Spleen (tissue), 7 donors: Measurements from ENCODE around the gene SHE.

Experiments
- CTCF ChIP-seq, 11 experiments: fragments of 200-600 bp in 7 of 11; fragments of 450-650 bp in 4 of 11; sonication (generic) in 4 of 11; IDR thresholded peaks in 8 of 11; conservative IDR thresholded peaks in 3 of 11; 1 replicate in 7 of 11; 2 replicates in 4 of 11; pipeline versions ENCODE4 v1.4.0 to v1.8.0; 2016 to 2021; ENCODE audit warnings: antibody characterized with exemption in 11 of 11, inconsistent platforms in 4 of 11, mild to moderate bottlenecking in 1 of 11
- POLR2A ChIP-seq, 3 donors: fragments of 450-650 bp; IDR thresholded peaks; one replicate each; pipeline ENCODE4 v1.5.1; 2017; ENCODE audit warnings: antibody characterized with exemption in 3 of 3, mild to moderate bottlenecking in 1 of 3
- donor health status: DM: no; HTN: no; CAD: no; lungs with moderate emphysema.
- donor health status: DM: no; HTN: no; CAD: no.
- donor health status: DM: no; HTN: no; CAD: no.

GRCh38 chr1:154550657-154551056 is 48.4 kb upstream of the SHE start:
- no peak for TF ChIP-seq POLR2A (IDR thresholded peaks at IDR 0.05)
- TF ChIP-seq CTCF (IDR thresholded peaks at IDR 0.05 in 8 of 11, conservative IDR thresholded peaks at IDR 0.05 in 3 of 11) = no peak
